Thoracic aorta (tissue), 2 donors: ENCODE results near the gene TCHHL1. TPM values are rescaled to one million over a fixed set of nuclear protein-coding genes. Genes with fewer than 3 reads are reported as not detected.

Source experiments
- ATAC-seq: fragments of 150-250 bp; one replicate; pipeline ENCODE4 v1.8.0; 2017; ENCODE audit warnings: low read depth; ENCODE audit not compliant: insufficient number of reproducible peaks, low FRiP score
- DNase-seq: peaks from one replicate; pipeline ENCODE4 v3.0.0-alpha.2; 2020; ENCODE audit warnings: low spot score
- H3K27ac ChIP-seq, 2 donors: fragments of 200-600 bp; sonication (generic); 1 replicate in 1 of 2; 2 replicates in 1 of 2; pipeline ENCODE4 v1.5.1; 2016; ENCODE audit warnings: mild to moderate bottlenecking in 2 of 2, moderate library complexity in 2 of 2
- H3K27me3 ChIP-seq: fragments of 200-600 bp; sonication (generic); replicated peaks from 2 replicates; pipeline ENCODE4 v1.6.0; 2016; ENCODE audit warnings: mild to moderate bottlenecking; ENCODE audit not compliant: insufficient read depth
- H3K36me3 ChIP-seq: fragments of 200-600 bp; sonication (generic); one replicate; pipeline ENCODE4 v1.5.1; 2016
- H3K4me1 ChIP-seq, 2 donors: fragments of 200-600 bp; sonication (generic); 1 replicate in 1 of 2; 2 replicates in 1 of 2; pipeline versions ENCODE4 v1.5.1 to v1.6.0; 2016; ENCODE audit warnings: low read depth in 2 of 2, mild to moderate bottlenecking in 1 of 2; ENCODE audit not compliant: control insufficient read depth in 1 of 2
- H3K4me3 ChIP-seq: fragments of 200-600 bp; sonication (generic); 2 replicates; pipeline ENCODE4 v1.5.1; 2016; ENCODE audit warnings: mild to moderate bottlenecking
- H3K9me3 ChIP-seq: fragments of 200-600 bp; sonication (generic); 2 replicates; pipeline ENCODE4 v1.5.1; 2016
- total RNA-seq, 2 donors: library from RNA; depleted of rRNA; stranded (reverse); fragments of >200 nt; gene quantifications; one replicate each; pipeline versions ENCODE4 v1.1.0 to v1.2.3, GENCODE V29; 2016
- TF ChIP-seq, protein P1 (sequence below): fragments of 200-600 bp; sonication (generic); IDR thresholded peaks from one replicate; pipeline ENCODE4 v1.5.1; 2019; ENCODE audit warnings: antibody characterized with exemption

TCHHL1 gene
- total RNA-seq, 2 donors from 2014 or later: not detected

GRCh38 chr1:152034654-152035538 is 54.0 kb downstream of the TCHHL1 start:
- ATAC-seq (no peak), DNase-seq (no peak)
- TF ChIP-seq, protein P1, sequence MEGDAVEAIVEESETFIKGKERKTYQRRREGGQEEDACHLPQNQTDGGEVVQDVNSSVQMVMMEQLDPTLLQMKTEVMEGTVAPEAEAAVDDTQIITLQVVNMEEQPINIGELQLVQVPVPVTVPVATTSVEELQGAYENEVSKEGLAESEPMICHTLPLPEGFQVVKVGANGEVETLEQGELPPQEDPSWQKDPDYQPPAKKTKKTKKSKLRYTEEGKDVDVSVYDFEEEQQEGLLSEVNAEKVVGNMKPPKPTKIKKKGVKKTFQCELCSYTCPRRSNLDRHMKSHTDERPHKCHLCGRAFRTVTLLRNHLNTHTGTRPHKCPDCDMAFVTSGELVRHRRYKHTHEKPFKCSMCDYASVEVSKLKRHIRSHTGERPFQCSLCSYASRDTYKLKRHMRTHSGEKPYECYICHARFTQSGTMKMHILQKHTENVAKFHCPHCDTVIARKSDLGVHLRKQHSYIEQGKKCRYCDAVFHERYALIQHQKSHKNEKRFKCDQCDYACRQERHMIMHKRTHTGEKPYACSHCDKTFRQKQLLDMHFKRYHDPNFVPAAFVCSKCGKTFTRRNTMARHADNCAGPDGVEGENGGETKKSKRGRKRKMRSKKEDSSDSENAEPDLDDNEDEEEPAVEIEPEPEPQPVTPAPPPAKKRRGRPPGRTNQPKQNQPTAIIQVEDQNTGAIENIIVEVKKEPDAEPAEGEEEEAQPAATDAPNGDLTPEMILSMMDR: peak; percentile 65
- H3K27me3 ChIP-seq: no peaks in the 10 kb centered on the region
- peak overlapping the region; percentile 88 for H3K4me3 ChIP-seq
- H3K4me1 ChIP-seq: peaks cover 9 to 24% of the 10 kb centered on the region in 2 donors
- H3K9me3 ChIP-seq: no peaks in the 10 kb centered on the region
- peak overlapping the region; percentile 41 to 95 for H3K27ac ChIP-seq
- peaks cover 30% of the 10 kb centered on the region for H3K36me3 ChIP-seq

DNA sequence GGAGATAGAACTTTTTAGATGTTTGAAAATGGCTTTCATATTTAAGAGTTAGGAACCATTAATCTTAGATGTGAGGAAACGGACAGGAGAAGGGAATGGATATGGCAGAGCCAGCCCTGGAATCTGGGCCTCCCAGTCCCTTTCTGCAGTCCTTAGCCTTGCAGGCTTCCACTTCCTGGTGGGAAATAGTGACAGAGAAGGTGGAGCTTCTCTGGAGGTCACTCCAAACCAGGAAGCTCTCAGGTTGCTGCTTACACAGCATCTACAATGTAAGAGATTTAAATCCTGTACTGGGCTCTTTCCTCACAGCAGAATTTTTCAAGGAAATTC is 54.6 kb downstream of the TCHHL1 start:
- DNase-seq (no peak), ATAC-seq (no peak)
- Histone ChIP-seq H3K9me3 (no peaks in the 10 kb centered on the region), H3K4me1 (peaks cover 9 to 24% of the 10 kb centered on the region in 2 donors), H3K36me3 (peaks cover 30% of the 10 kb centered on the region), H3K27me3 (no peaks in the 10 kb centered on the region), H3K27ac (peak overlapping the region; percentile 41 to 95), H3K4me3 (peak overlapping the region; percentile 88)
- TF ChIP-seq, protein P1: no peak

Other genes with a start within 250 kb of the TCHHL1 start
- not detected for gene C2CD4D, start 249.2 kb downstream of the TCHHL1 start, total RNA-seq
- gene THEM5, start 235.4 kb downstream of the TCHHL1 start, total RNA-seq: not detected
- gene THEM4, start 179.6 kb downstream of the TCHHL1 start, total RNA-seq: 10 to 100 TPM in 1 of 2 donors, 1 to 10 TPM in 1; 7.7 to 23.3 TPM
- gene S100A10, start 95.2 kb downstream of the TCHHL1 start, total RNA-seq: 100 to 1,000 TPM in 1 of 2 donors, 10 to 100 TPM in 1; 47.0 to 107 TPM
- 100 to 1,000 TPM; 196 to 210 TPM for gene S100A11, start 52.1 kb downstream of the TCHHL1 start, total RNA-seq
- gene TCHH, start 26.4 kb upstream of the TCHHL1 start, total RNA-seq: under 1 TPM; 0.41 to 0.49 TPM
- not detected for gene RPTN, start 70.2 kb upstream of the TCHHL1 start, total RNA-seq
- gene HRNR, start 135.1 kb upstream of the TCHHL1 start, total RNA-seq: not detected
- gene FLG, start 236.2 kb upstream of the TCHHL1 start, total RNA-seq: 1 to 10 TPM in 1 of 2 donors, not detected in 1; 3.5 TPM